Activated CD4-positive, alpha-beta T cell treated with anti-CD3 and anti-CD28 coated beads, Interleukin-2, Interleukin-6, amounts not matched to agents 100 ng/mL and 50 ng/mL, durations not matched to agents 16 hours and 8 hours (primary cell): ENCODE data around the gene NR1H4.
"Not testable (repeated sequence)": the region's sequence is repeated elsewhere in the genome, so short reads cannot be mapped to it uniquely, and the experiment has no call there.

Experiments
- DNase-seq: peaks from one replicate; pipeline ENCODE4 v3.0.0-alpha.2; 2020

The NR1H4 gene

GRCh38 chr12:100573292-100574186 is 99.9 kb downstream of the NR1H4 start, which contains the start of gene GAS2L3:
GAS2L3 (plus strand) TSS chr12:100573684; CDS start chr12:100594905, 21,221 bp downstream.
- DNase-seq = peak; percentile 80

GRCh38 chr12:100574187-100575074 is 100.8 kb downstream of the NR1H4 start:
- DNase-seq = no peak

GRCh38 chr12:100576331-100577036 is 102.8 kb downstream of the NR1H4 start:
- DNase-seq = no peak

- DNase-seq = no peak
Observed at GRCh38 chr12:100578923-100579322, 105.3 kb downstream of the NR1H4 start.

GRCh38 chr12:100579844-100580243 is 106.2 kb downstream of the NR1H4 start:
- DNase-seq = no peak

GRCh38 chr12:100584256-100584655 is 110.6 kb downstream of the NR1H4 start:
- no peak for DNase-seq

- no peak for DNase-seq
Observed at GRCh38 chr12:100591979-100592378, 118.3 kb downstream of the NR1H4 start.

GRCh38 chr12:100593490-100593889 is 119.8 kb downstream of the NR1H4 start:
- no peak for DNase-seq

GRCh38 chr12:100601626-100602025 is 128.0 kb downstream of the NR1H4 start:
- no peak for DNase-seq

- not testable (repeated sequence) for DNase-seq
Observed at GRCh38 chr12:100602997-100603396, 129.3 kb downstream of the NR1H4 start.

- no peak for DNase-seq
Observed at GRCh38 chr12:100608776-100609175, 135.1 kb downstream of the NR1H4 start.

- DNase-seq = no peak
Observed at GRCh38 chr12:100610666-100611430, 137.2 kb downstream of the NR1H4 start.

GRCh38 chr12:100612606-100613005 is 138.9 kb downstream of the NR1H4 start:
- DNase-seq = no peak
